HEK293T (cell line): ENCODE measurements around the gene TAGLN2.

Experiments
- CTCF ChIA-PET: fragments of 350-600 bp; formaldehyde crosslinking; extraction: SDS; loops from one replicate; lab custom pipeline; 2021; ENCODE audit warnings: antibody characterized with exemption, inconsistent platforms; lab: Yijun Ruan, JAX
- POLR2A ChIA-PET: fragments of 350-600 bp; formaldehyde crosslinking; extraction: SDS; loops from one replicate; lab custom pipeline; 2020; ENCODE audit warnings: antibody characterized with exemption, inconsistent platforms; lab: Yijun Ruan, JAX
- DNase-seq: peaks from one replicate; pipeline ENCODE4 v3.0.0; 2012; ENCODE audit warnings: mixed read lengths; ENCODE audit errors: extremely low spot score
- ARNT ChIP-seq: fragments of 450-650 bp; IDR thresholded peaks from 2 replicates; pipeline ENCODE4 v1.6.1; 2017; ENCODE audit warnings: mild to moderate bottlenecking
- CTBP1 ChIP-seq: fragments of 450-650 bp; IDR thresholded peaks from 2 replicates; pipeline ENCODE4 v1.6.1; 2016; ENCODE audit warnings: borderline replicate concordance
- ELF4 ChIP-seq: fragments of 450-650 bp; IDR thresholded peaks from 2 replicates; pipeline ENCODE4 v1.6.1; 2017; ENCODE audit warnings: antibody characterized with exemption
- FOXA1 ChIP-seq: fragments of 450-650 bp; IDR thresholded peaks from 2 replicates; pipeline ENCODE4 v1.6.1; 2016; ENCODE audit warnings: mild to moderate bottlenecking
- FOXK2 ChIP-seq: fragments of 450-650 bp; IDR thresholded peaks from 2 replicates; pipeline ENCODE4 v1.6.1; 2016; ENCODE audit warnings: mild to moderate bottlenecking
- FOXM1 ChIP-seq: fragments of 450-650 bp; IDR thresholded peaks from 2 replicates; pipeline ENCODE4 v1.6.1; 2017; ENCODE audit warnings: mild to moderate bottlenecking, borderline replicate concordance
- HDGF ChIP-seq: fragments of 450-650 bp; IDR thresholded peaks from 2 replicates; pipeline ENCODE4 v1.6.1; 2017; ENCODE audit warnings: antibody characterized with exemption, borderline replicate concordance
- L3MBTL2 ChIP-seq: fragments of 450-650 bp; conservative IDR thresholded peaks from 2 replicates; pipeline ENCODE4 v1.6.1; 2016; ENCODE audit warnings: mild to moderate bottlenecking
- LEF1 ChIP-seq: fragments of 450-650 bp; IDR thresholded peaks from 2 replicates; pipeline ENCODE4 v1.6.1; 2017; ENCODE audit warnings: mild to moderate bottlenecking, borderline replicate concordance
- NFRKB ChIP-seq: fragments of 450-650 bp; IDR thresholded peaks from 2 replicates; pipeline ENCODE4 v1.6.1; 2016; ENCODE audit warnings: mild to moderate bottlenecking, moderate library complexity
- SP1 ChIP-seq: fragments of 450-650 bp; IDR thresholded peaks from 2 replicates; pipeline ENCODE4 v1.6.1; 2017
- SUZ12 ChIP-seq: fragments of 450-650 bp; IDR thresholded peaks from 2 replicates; pipeline ENCODE4 v1.6.1; 2016; ENCODE audit warnings: mild to moderate bottlenecking
- TARDBP ChIP-seq: fragments of 450-650 bp; IDR thresholded peaks from 2 replicates; pipeline ENCODE4 v1.6.1; 2016
- ZNF384 ChIP-seq: fragments of 450-650 bp; IDR thresholded peaks from 2 replicates; pipeline ENCODE4 v1.6.1; 2016
- TF ChIP-seq, protein P1 (sequence below): fragments of 450-650 bp; IDR thresholded peaks from 2 replicates; pipeline ENCODE4 v1.6.1; 2016

The TAGLN2 gene

DNA sequence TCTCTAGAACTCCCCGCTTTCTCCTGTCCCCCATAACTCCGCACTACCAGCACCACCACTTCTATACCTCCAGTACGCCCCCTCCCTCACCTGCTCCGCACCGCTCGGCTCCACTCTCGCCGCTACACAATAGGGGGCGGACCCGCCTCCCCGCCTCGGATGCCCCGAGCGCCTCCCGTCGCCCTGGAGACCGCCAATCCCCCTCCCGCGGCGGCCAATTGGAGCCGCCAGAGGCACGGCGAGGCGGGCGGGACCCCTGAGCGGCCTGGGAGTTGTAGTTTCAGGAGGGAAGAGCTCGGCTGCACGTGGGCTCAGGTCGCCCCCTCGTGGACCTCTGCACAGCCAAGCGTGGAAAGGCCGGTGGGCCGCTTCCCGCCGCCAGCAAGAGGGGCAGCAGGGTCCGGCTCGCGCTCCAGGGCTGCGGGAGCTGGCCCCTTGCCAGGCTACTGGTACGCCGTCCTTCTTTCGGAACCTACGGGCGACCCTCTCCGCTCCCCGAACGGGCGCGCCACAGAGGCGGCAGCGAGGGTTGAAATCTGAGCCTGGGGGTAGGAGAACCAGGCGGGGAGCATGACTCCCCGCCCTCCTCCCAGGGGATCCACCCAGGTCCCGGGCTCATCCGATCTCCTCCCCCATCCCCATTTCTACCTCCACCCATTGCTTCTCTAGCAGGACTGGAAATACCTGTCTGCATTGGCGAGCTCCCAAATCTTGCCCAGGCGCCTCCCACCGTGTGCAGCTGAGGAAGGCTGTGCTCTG, 20.4 kb upstream of the TAGLN2 start, which contains the start of gene IGSF9:
IGSF9 (minus strand) TSS at position 131 of the 759 bp plus-strand sequence. CDS start 2,159 bp downstream, outside the sequence.
- ChIA-PET CTCF (interaction anchor here (0.9 to 1.5 kb wide), 7 partner anchors 12 to 147 kb away, joined by 3 to 8 read pairs (median 3); no protein-coding TSS in a partner anchor), POLR2A (interaction anchor here (0.8 to 1.4 kb wide), 3 partner anchors 9 to 21 kb away, joined by 3 to 7 read pairs (median 3); partner anchors contain the start of gene TAGLN2)
- TF ChIP-seq L3MBTL2: peak; percentile 97
- no peak for TF ChIP-seq ARNT
- TF ChIP-seq, protein P1, sequence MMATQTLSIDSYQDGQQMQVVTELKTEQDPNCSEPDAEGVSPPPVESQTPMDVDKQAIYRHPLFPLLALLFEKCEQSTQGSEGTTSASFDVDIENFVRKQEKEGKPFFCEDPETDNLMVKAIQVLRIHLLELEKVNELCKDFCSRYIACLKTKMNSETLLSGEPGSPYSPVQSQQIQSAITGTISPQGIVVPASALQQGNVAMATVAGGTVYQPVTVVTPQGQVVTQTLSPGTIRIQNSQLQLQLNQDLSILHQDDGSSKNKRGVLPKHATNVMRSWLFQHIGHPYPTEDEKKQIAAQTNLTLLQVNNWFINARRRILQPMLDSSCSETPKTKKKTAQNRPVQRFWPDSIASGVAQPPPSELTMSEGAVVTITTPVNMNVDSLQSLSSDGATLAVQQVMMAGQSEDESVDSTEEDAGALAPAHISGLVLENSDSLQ: peak; percentile 94

DNA sequence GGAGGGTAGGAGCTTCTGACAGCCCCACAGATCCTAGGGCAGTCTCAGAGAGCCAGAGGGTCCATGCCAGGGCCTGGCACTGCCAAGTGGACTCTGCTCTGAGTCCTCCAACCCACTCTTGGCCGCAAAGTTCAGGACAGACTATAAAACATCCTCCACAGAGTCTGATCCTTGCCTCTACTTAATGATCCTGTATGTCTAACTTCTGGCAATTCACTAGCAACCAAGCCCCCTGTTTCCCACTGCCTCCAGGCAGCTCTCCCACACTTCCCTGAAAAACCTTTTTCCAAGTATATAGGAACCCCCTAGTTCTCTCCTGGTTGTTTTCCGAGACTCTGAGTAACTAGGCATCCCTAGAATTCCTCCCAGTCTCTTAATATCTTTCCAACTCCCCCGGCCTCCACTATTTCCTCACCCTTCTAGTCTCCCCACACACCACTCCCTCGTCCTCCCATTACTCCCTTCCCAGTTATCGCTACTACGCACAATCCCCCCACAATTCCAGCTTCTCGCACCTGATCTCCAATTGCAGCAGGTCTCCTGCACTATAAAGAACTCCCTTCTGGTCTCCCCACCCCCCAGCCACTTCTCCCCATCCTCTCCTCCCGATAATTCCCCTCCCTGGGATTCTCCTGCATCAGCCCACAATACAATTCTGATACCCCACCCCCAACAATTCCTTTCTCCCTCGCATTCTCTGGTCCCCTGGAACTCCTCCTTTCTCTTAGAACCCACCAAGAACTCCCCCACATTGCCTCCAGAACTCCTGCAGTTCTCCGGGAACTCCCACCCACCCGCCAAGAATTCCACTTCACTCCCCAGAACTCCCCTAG, 19.5 kb upstream of the TAGLN2 start:
- POLR2A ChIA-PET: interaction anchor here (1.4 kb wide), 1 partner anchor 20 kb away, joined by 7 read pairs; the partner anchor contains the start of gene TAGLN2
- CTCF ChIA-PET: interaction anchor here (0.8 to 1.4 kb wide), 4 partner anchors 13 to 118 kb away, joined by 3 read pairs; no protein-coding TSS in a partner anchor
- no peak for DNase-seq
- TF ChIP-seq, protein P1: no peak
- TF ChIP-seq HDGF: no peak

More for the DNA sequence above, 20.4 kb upstream of the TAGLN2 start, which contains the start of gene IGSF9:
- peak; percentile 96 for DNase-seq

DNA sequence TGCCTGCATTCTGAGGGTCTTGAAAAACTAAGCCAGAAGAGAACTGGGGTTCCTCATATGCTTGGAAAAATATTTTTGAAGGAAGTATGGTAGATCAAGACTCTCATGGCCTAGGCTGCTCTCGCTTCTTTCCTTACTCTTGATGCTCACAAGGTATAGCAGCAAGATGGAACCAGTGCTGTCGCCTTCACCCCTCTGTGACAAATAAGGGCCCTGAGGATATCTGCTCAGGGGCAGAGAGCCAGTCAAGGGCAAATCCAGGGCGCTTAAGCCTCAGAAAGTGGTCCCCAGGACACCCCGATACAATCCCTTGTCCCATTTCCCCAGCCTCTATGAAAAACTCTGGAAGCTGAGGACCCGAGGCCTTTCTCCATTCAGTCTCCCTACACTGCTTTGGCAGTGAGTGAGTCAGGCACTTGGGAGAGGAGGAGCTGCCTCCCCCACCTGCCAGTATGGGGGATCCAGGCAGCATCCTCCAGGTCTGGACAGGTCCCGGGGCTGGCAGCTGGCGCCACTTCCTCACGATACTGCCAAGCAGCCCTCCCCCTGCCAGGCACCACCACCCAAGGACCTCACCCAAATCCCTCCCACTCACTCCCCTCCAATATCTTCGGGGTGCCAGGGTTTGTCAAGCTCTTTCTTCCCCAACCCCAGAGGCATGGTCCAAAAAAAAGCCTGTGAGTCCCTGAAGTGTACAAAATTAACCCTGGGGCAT, 18.8 kb upstream of the TAGLN2 start:
- TF ChIP-seq ELF4 (no peak), FOXK2 (no peak), HDGF (no peak), FOXA1 (no peak), FOXM1 (no peak), SP1 (no peak), SUZ12 (no peak), L3MBTL2 (no peak), LEF1 (no peak), CTBP1 (no peak), ARNT (no peak), NFRKB (no peak), ZNF384 (no peak)
- TF ChIP-seq, protein P1: no peak
- CTCF ChIA-PET: interaction anchor here (0.8 kb wide), 1 partner anchor 62 kb away, joined by 3 read pairs; no protein-coding TSS in a partner anchor
- POLR2A ChIA-PET: no interaction called here
- no peak for DNase-seq

DNA sequence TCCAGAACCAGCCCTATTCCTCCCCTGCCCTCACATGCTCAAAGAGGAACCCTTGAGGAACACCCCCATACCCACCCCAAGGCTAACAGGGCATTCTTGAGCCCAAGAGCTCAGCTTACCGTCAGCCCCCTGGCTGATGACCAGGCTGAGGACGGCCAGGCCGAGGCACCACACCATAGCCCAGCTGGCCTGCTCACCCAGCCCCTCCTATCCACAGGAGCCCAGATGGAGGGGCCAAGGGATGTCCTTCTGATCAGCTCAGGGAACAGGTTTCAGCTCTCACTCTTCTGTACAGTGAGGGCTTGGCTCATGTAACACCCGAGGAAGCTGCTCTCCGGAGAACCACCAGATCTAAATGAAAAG, 18.0 kb upstream of the TAGLN2 start:
- TF ChIP-seq NFRKB (no peak), SP1 (no peak), ZNF384 (no peak)
- no peak for DNase-seq
- ChIA-PET CTCF (no interaction called here), POLR2A (no interaction called here)

DNA sequence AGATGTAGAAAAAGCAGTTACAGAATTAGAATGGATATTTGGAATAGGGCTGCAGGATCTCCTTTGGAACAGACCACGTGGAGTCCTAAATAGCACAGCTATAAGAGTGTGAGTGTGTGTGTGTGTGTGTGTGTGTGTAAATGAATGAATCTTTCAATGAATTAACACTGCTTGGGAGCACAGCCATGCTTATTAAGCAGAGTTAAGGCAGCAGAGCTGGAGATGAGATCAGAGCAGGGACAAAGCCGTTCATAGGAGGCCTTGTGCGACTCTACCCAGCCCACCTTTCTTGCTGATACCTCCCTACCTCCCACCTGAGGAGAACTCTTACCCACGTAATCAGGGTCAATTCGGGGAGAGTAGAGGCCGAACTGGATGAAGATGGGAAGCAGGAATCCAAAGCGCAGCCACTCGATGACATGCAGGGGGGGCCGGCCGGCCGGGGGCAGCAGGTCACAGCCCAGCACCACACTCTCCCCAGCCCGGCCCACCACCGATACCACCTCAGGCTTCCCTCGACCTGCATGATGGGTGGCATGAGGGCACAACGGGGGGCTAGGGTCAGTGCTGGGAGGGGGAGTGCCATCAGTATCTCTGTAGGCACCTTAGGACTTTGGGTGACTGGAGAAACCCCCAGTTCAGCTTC, 17.4 kb upstream of the TAGLN2 start:
- ChIA-PET POLR2A (no interaction called here), CTCF (no interaction called here)
- no peak for DNase-seq
- TF ChIP-seq ZNF384: no peak
- TF ChIP-seq TARDBP: no peak
- no peak for TF ChIP-seq L3MBTL2
- no peak for TF ChIP-seq ARNT
- no peak for TF ChIP-seq SP1
